ENCODE measurements around the gene IMMT. TPM values are rescaled to one million over a fixed set of nuclear protein-coding genes. Genes with fewer than 3 reads are reported as not detected.

Gene IMMT
- total and polyA plus RNA-seq, 2 of the 8 experiments (the other 6 are each of a cell fraction or from before 2014, with no cell fraction given), result 37.7 to 103 TPM

GRCh38 chr2:86241611-86242010 is 46.3 kb upstream of the IMMT start:
- Histone ChIP-seq H3K79me2 (ENCODE audit: control insufficient read depth in 1 of 2, insufficient read depth in 2 of 2, low read length in 2 of 2) (no peaks in the 10 kb centered on the region), H3K23ac (ENCODE audit: insufficient read length) (no peak overlapping the region), H2BK15ac (ENCODE audit: low read length) (no peak overlapping the region), H2BK5ac (ENCODE audit: low read depth, low read length) (no peak overlapping the region), H3K27me3 (replicated peaks in 1 of 4; ENCODE audit: control insufficient read depth in 3 of 4, extremely low read depth in 1 of 4, insufficient read depth in 3 of 4, low read length in 3 of 4) (no peaks in the 10 kb centered on the region), H3K18ac (ENCODE audit: extremely low read depth, low read length) (no peak overlapping the region), H4K8ac (ENCODE audit: extremely low read depth, insufficient read depth, low read length) (no peak overlapping the region), H2AK5ac (ENCODE audit: low read depth, low read length) (no peak overlapping the region), H3K36me3 (ENCODE audit: control insufficient read depth in 2 of 4, insufficient read depth in 4 of 4, low read length in 3 of 4) (no peaks in the 10 kb centered on the region), H2AFZ (ENCODE audit: low read length) (no peak overlapping the region), H2BK120ac (replicated peaks; ENCODE audit: low read depth, low read length) (no peak overlapping the region), H3K9me3 (ENCODE audit: insufficient read depth in 2 of 2, low read depth in 1 of 2, low read length in 1 of 2) (no peaks in the 10 kb centered on the region), H3K4me1 (replicated peaks in 1 of 4; ENCODE audit: control insufficient read depth in 3 of 4, insufficient read depth in 4 of 4, low read length in 3 of 4) (no peaks in the 10 kb centered on the region; a peak in 1 of 7 replicates), H2BK12ac (ENCODE audit: low read depth, low read length) (no peak overlapping the region), H2BK20ac (ENCODE audit: low read length) (no peak overlapping the region), H4K20me1 (replicated peaks in 1 of 2; ENCODE audit: control insufficient read depth in 1 of 2, insufficient read depth in 2 of 2, low read length in 2 of 2) (no peaks in the 10 kb centered on the region), H4K5ac (ENCODE audit: insufficient read length, low read depth, low read length) (no peak overlapping the region), H3K23me2 (ENCODE audit: low read depth, low read length) (no peaks in the 10 kb centered on the region), H3K4ac (replicated peaks; ENCODE audit: insufficient read length, low read depth, low read length) (no peak overlapping the region), H4K91ac (replicated peaks; ENCODE audit: insufficient read length, low read length) (no peak overlapping the region), H3K4me3 (ENCODE audit: extremely low read depth in 1 of 4, insufficient read depth in 2 of 4, low read depth in 3 of 4, low read length in 4 of 4) (no peak overlapping the region), H3K9ac (replicated peaks in 1 of 4; ENCODE audit: extremely low read depth in 1 of 4, low read depth in 3 of 4, low read length in 3 of 4) (no peak overlapping the region), H3K79me1 (ENCODE audit: low read depth, low read length) (no peaks in the 10 kb centered on the region), H3K27ac (ENCODE audit: low read depth, low read length) (no peak overlapping the region), H3K56ac (replicated peaks; ENCODE audit: insufficient read length, low read depth, low read length) (no peak overlapping the region), H3K14ac (ENCODE audit: insufficient read length) (no peak overlapping the region), H3K4me2 (ENCODE audit: insufficient read depth in 1 of 2, low read depth in 2 of 2, low read length in 2 of 2) (no peak overlapping the region)
- CTCF ChIA-PET (ENCODE audit: partially characterized antibody), result interaction anchor here (1.2 to 2.6 kb wide), 4 partner anchors 21 to 108 kb away, joined by 3 to 6 read pairs (median 4); no protein-coding TSS in a partner anchor
- 93% methylated on average over 6 of the region's 6 CpGs; no CpG with 5 or more reads in 1 of the 2 experiments for WGBS, 2 experiments (ENCODE audit: extremely low coverage in 1 of 2, insufficient coverage in 1 of 2, insufficient read length in 1 of 2, insufficient replicate concordance in 2 of 2, low coverage in 1 of 2, low lambda C conversion rate in 2 of 2, missing lambda C conversion rate in 1 of 2)
- no peak for FAIRE-seq
- TF ChIP-seq TEAD4 (IDR thresholded peaks at IDR 0.05; ENCODE audit: low read depth, low read length) (no peak), SP1 (IDR thresholded peaks at IDR 0.05; ENCODE audit: low read depth, low read length) (no peak), GABPA (IDR thresholded peaks at IDR 0.05; ENCODE audit: borderline replicate concordance, insufficient read depth, low read length) (no peak), POLR2AphosphoS5 (IDR thresholded peaks at IDR 0.05; ENCODE audit: low read depth, low read length) (no peak), KDM5A (IDR thresholded peaks at IDR 0.05; ENCODE audit: low read length) (no peak), YY1 (IDR thresholded peaks at IDR 0.05; ENCODE audit: low read depth, low read length) (no peak), SIX5 (IDR thresholded peaks at IDR 0.05; ENCODE audit: low read depth, low read length) (no peak), TCF12 (IDR thresholded peaks at IDR 0.05; ENCODE audit: low read depth, low read length) (no peak), HDAC2 (IDR thresholded peaks at IDR 0.05; ENCODE audit: borderline replicate concordance in 1 of 2, low read depth in 2 of 2, low read length in 2 of 2) (no peak), EP300 (IDR thresholded peaks at IDR 0.05; ENCODE audit: borderline replicate concordance in 1 of 2, low read depth in 2 of 2, low read length in 2 of 2) (no peak)
- DNase-seq (ENCODE audit: low read depth in 1 of 2, low spot score in 2 of 2), result no peak
- POLR2A ChIA-PET (ENCODE audit: partially characterized antibody), result no interaction called here

Measured in H1 (cell line).